Tibial artery (tissue), 4 donors: ENCODE measurements around the gene MS4A7.

ENCODE experiments used
- DNase-seq, 2 donors: peaks; one replicate each; pipeline ENCODE4 v3.0.0-alpha.2; 2019
- H3K27ac ChIP-seq, 2 donors: fragments of 200-600 bp; sonication (generic) in 1 of 2; 1 replicate in 1 of 2; 2 replicates in 1 of 2; pipeline ENCODE4 v1.5.1; 2018 to 2019; ENCODE audit warnings: mild to moderate bottlenecking in 1 of 2
- H3K27me3 ChIP-seq, 2 donors: fragments of 200-600 bp; sonication (generic) in 1 of 2; one replicate each; pipeline versions ENCODE4 v1.5.1 to v1.6.0; 2016 to 2019
- H3K36me3 ChIP-seq, 3 donors: fragments of 200-600 bp; sonication (generic) in 2 of 3; one replicate each; pipeline ENCODE4 v1.5.1; 2016 to 2019; ENCODE audit warnings: mild to moderate bottlenecking in 2 of 3
- H3K4me1 ChIP-seq, 4 donors: fragments of 200-600 bp; sonication (generic) in 2 of 4; 1 replicate in 3 of 4; 2 replicates in 1 of 4; pipeline ENCODE4 v1.5.1; 2016 to 2019
- H3K4me3 ChIP-seq, 2 donors: fragments of 200-600 bp; sonication (generic) in 1 of 2; 1 replicate in 1 of 2; 2 replicates in 1 of 2; pipeline ENCODE4 v1.5.1; 2018 to 2019; ENCODE audit warnings: mild to moderate bottlenecking in 2 of 2
- H3K9me3 ChIP-seq, 3 donors: fragments of 200-600 bp; sonication (generic) in 1 of 3; one replicate each; pipeline ENCODE4 v1.5.1; 2016 to 2019
- CTCF ChIP-seq, 2 experiments: fragments of 200-600 bp in 1 of 2; fragments of 450-650 bp in 1 of 2; IDR thresholded peaks; one replicate each; pipeline ENCODE4 v1.5.1; 2017 to 2019; ENCODE audit warnings: antibody characterized with exemption in 2 of 2, mild to moderate bottlenecking in 1 of 2, moderate library complexity in 1 of 2
- intact Hi-C: fragments of 100-400 bp; cut with DNase I; formaldehyde crosslinking; loops from one replicate; pipeline ENCODE4 v1.15.0; 2023; ENCODE audit warnings: low total_unique reads

The MS4A7 gene

GRCh38 chr11:60339356-60339755 is 39.0 kb upstream of the MS4A7 start:
- Histone ChIP-seq H3K36me3 (no peaks in the 10 kb centered on the region), H3K27me3 (no peaks in the 10 kb centered on the region), H3K4me3 (no peak overlapping the region), H3K4me1 (no peaks in the 10 kb centered on the region), H3K9me3 (no peaks in the 10 kb centered on the region), H3K27ac (no peak overlapping the region)
- intact Hi-C loops = no loop called here
- TF ChIP-seq CTCF (IDR thresholded peaks at IDR 0.05) = no peak
- no peak for DNase-seq

- no peak overlapping the region for H3K27ac ChIP-seq
- H3K4me1 ChIP-seq = no peaks in the 10 kb centered on the region
- no peak for DNase-seq
- H3K27me3 ChIP-seq = no peaks in the 10 kb centered on the region
- no peaks in the 10 kb centered on the region for H3K9me3 ChIP-seq
- intact Hi-C loops = no loop called here
- no peak overlapping the region for H3K4me3 ChIP-seq
- TF ChIP-seq CTCF (IDR thresholded peaks at IDR 0.05) = peak in 1 of 2 experiments; percentile 12
- no peaks in the 10 kb centered on the region for H3K36me3 ChIP-seq
Measured at GRCh38 chr11:60343094-60343704, 35.1 kb upstream of the MS4A7 start.

GRCh38 chr11:60344146-60344545 is 34.2 kb upstream of the MS4A7 start:
- Histone ChIP-seq H3K27me3 (no peaks in the 10 kb centered on the region), H3K27ac (no peak overlapping the region), H3K4me3 (no peak overlapping the region), H3K36me3 (no peaks in the 10 kb centered on the region), H3K4me1 (no peaks in the 10 kb centered on the region), H3K9me3 (no peaks in the 10 kb centered on the region)
- TF ChIP-seq CTCF (IDR thresholded peaks at IDR 0.05) = no peak
- DNase-seq = no peak
- intact Hi-C loops = no loop called here

- no peak for TF ChIP-seq CTCF (IDR thresholded peaks at IDR 0.05)
- intact Hi-C loops = no loop called here
- H3K4me1 ChIP-seq = no peaks in the 10 kb centered on the region
- no peak for DNase-seq
- no peaks in the 10 kb centered on the region for H3K27me3 ChIP-seq
- H3K27ac ChIP-seq = no peak overlapping the region
- no peak overlapping the region for H3K4me3 ChIP-seq
- H3K36me3 ChIP-seq = no peaks in the 10 kb centered on the region
- H3K9me3 ChIP-seq = no peaks in the 10 kb centered on the region
Measured at GRCh38 chr11:60345489-60345888, 32.8 kb upstream of the MS4A7 start.

- TF ChIP-seq CTCF (IDR thresholded peaks at IDR 0.05) = no peak
- H3K27ac ChIP-seq = no peak overlapping the region
- H3K4me1 ChIP-seq = no peaks in the 10 kb centered on the region
- no peak for DNase-seq
- no peaks in the 10 kb centered on the region for H3K36me3 ChIP-seq
- H3K4me3 ChIP-seq = no peak overlapping the region
- H3K27me3 ChIP-seq = no peaks in the 10 kb centered on the region
- intact Hi-C loops = no loop called here
- no peaks in the 10 kb centered on the region for H3K9me3 ChIP-seq
Measured at GRCh38 chr11:60347084-60347797, 31.1 kb upstream of the MS4A7 start.
